Transverse colon (tissue), 4 donors: Measurements from ENCODE around the gene SCD5. TPM values are rescaled to one million over a fixed set of nuclear protein-coding genes. Genes with fewer than 3 reads are reported as not detected.
A peak's percentile ranks its signal among the peaks of the same experiment; 100 is the strongest.

Experiments used
- DNase-seq: peaks from one replicate; pipeline ENCODE4 v3.0.0-alpha.2; 2019
- H3K27ac ChIP-seq, 4 donors: fragments of 200-600 bp; sonication (generic); 2 replicates each; pipeline ENCODE4 v1.5.1; 2016 to 2018; ENCODE audit warnings: inconsistent platforms in 4 of 4
- H3K27me3 ChIP-seq: fragments of 200-600 bp; sonication (generic); 2 replicates; pipeline ENCODE4 v1.5.1; 2017; ENCODE audit warnings: inconsistent platforms
- H3K36me3 ChIP-seq, 4 donors: fragments of 200-600 bp; sonication (generic); 2 replicates each; pipeline ENCODE4 v1.5.1; 2017 to 2019; ENCODE audit warnings: inconsistent platforms in 4 of 4
- H3K4me1 ChIP-seq, 4 donors: fragments of 200-600 bp; sonication (generic); 2 replicates each; pipeline ENCODE4 v1.5.1; 2017 to 2020; ENCODE audit warnings: inconsistent platforms in 4 of 4
- H3K4me3 ChIP-seq, 4 donors: fragments of 200-600 bp; sonication (generic); 1 replicate in 1 of 4; 2 replicates in 3 of 4; pipeline versions ENCODE4 v1.5.1 to v1.6.1; 2017 to 2019; ENCODE audit warnings: inconsistent platforms in 4 of 4
- H3K9me3 ChIP-seq, 2 donors: fragments of 200-600 bp; sonication (generic); 2 replicates each; pipeline ENCODE4 v1.5.1; 2017 to 2019; ENCODE audit warnings: inconsistent platforms in 2 of 2
- CTCF ChIP-seq, 5 experiments: fragments of 200-600 bp in 3 of 5; fragments of 450-650 bp in 2 of 5; sonication (generic) in 3 of 5; IDR thresholded peaks; 1 replicate in 2 of 5; 2 replicates in 3 of 5; pipeline ENCODE4 v1.5.1; 2016 to 2017; ENCODE audit warnings: antibody characterized with exemption in 5 of 5, inconsistent platforms in 3 of 5, mild to moderate bottlenecking in 2 of 5, moderate library complexity in 1 of 5
- EP300 ChIP-seq: sonication (generic); formaldehyde crosslinking; IDR thresholded peaks from one replicate; pipeline ENCODE4 v1.6.1; 2017; ENCODE audit warnings: antibody characterized with exemption, low read depth
- POLR2A ChIP-seq: fragments of 450-650 bp; IDR thresholded peaks from one replicate; pipeline ENCODE4 v1.6.1; 2016; ENCODE audit warnings: antibody characterized with exemption, mild to moderate bottlenecking, moderate library complexity
- POLR2AphosphoS5 ChIP-seq, 3 donors: sonication (generic); formaldehyde crosslinking; IDR thresholded peaks; one replicate each; pipeline ENCODE4 v1.6.1; 2016; ENCODE audit warnings: antibody characterized with exemption in 3 of 3
- WGBS, 2 donors: methylation state at CpG; one replicate each; pipeline ENCODE4 v1.1.5; 2018; ENCODE audit warnings: low coverage in 1 of 2; 5-methylcytosine and 5-hydroxymethylcytosine counted together
- in situ Hi-C, 4 donors: fragments of 200-750 bp; cut with MboI; loops; one replicate each; pipeline versions ENCODE4 v1.15.0 to v1.15.1; 2017; ENCODE audit warnings: low sequenced_read_pairs in 3 of 4, low pct_ligation_motif_present in 1 of 4, low pct_unique_long_range_greater_than_20kb in 1 of 4
- intact Hi-C: fragments of 100-400 bp; cut with DNase I; formaldehyde crosslinking; loops from one replicate; pipeline ENCODE4 v1.15.1; 2023; ENCODE audit warnings: low total_unique reads
- total RNA-seq, 4 donors: library from RNA; depleted of rRNA; stranded (reverse); fragments of >200 nt; gene quantifications; one replicate each; pipeline ENCODE4 v1.1.0, GENCODE V29; 2016

The SCD5 gene
- total RNA-seq, 4 donors from 2014 or later: 1.5 to 7.5 (median 3.5) TPM

- Histone ChIP-seq H3K36me3 (no peaks in the 10 kb centered on the region), H3K4me3 (no peak overlapping the region), H3K4me1 (no peaks in the 10 kb centered on the region), H3K27me3 (no peaks in the 10 kb centered on the region), H3K9me3 (no peaks in the 10 kb centered on the region), H3K27ac (no peak overlapping the region)
- WGBS, 2 donors: 62 to 81% methylated on average over 10 to 22 of the region's 23 CpGs
- intact Hi-C loops: no loop called here
- peak; percentile 78 to 99 (median 95) for TF ChIP-seq CTCF (IDR thresholded peaks at IDR 0.05)
- TF ChIP-seq POLR2AphosphoS5 (IDR thresholded peaks at IDR 0.05): no peak
- peak; percentile 81 for DNase-seq
- in situ Hi-C loops: loop anchor here in 3 of 4 donors (5.0 to 10.0 kb wide), 2 partner anchors 272 to 275 kb away; no protein-coding TSS in a partner anchor
Measured at GRCh38 chr4:82739287-82740190, 59.1 kb downstream of the SCD5 start.

GRCh38 chr4:82737354-82737753 lies 61.2 kb downstream of the SCD5 start:
- Histone ChIP-seq H3K4me1 (no peaks in the 10 kb centered on the region), H3K4me3 (no peak overlapping the region), H3K36me3 (no peaks in the 10 kb centered on the region), H3K9me3 (no peaks in the 10 kb centered on the region), H3K27ac (no peak overlapping the region), H3K27me3 (no peaks in the 10 kb centered on the region)
- in situ Hi-C loops (loop anchor here in 3 of 4 donors (5.0 to 10.0 kb wide), 2 partner anchors 270 to 273 kb away; no protein-coding TSS in a partner anchor), intact Hi-C loops (no loop called here)
- DNase-seq: no peak
- no peak for TF ChIP-seq POLR2AphosphoS5 (IDR thresholded peaks at IDR 0.05)
- no peak for TF ChIP-seq EP300
- TF ChIP-seq CTCF (IDR thresholded peaks at IDR 0.05): no peak
- no peak for TF ChIP-seq POLR2A

- intact Hi-C loops: no loop called here
- 82 to 86% methylated on average over 2 to 7 of the region's 7 CpGs for WGBS, 2 donors
- H3K27ac ChIP-seq: no peak overlapping the region
Measured at GRCh38 chr4:82733636-82734035, 65.0 kb downstream of the SCD5 start.

More at GRCh38 chr4:82733636-82734035, 65.0 kb downstream of the SCD5 start:
- TF ChIP-seq POLR2AphosphoS5 (IDR thresholded peaks at IDR 0.05) (no peak), EP300 (no peak), CTCF (IDR thresholded peaks at IDR 0.05) (no peak), POLR2A (no peak)
- Histone ChIP-seq H3K4me3 (no peak overlapping the region), H3K36me3 (no peaks in the 10 kb centered on the region), H3K9me3 (no peaks in the 10 kb centered on the region), H3K4me1 (no peaks in the 10 kb centered on the region), H3K27me3 (no peaks in the 10 kb centered on the region)
- in situ Hi-C loops: loop anchor here in 2 of 4 donors (10.0 kb wide), 1 partner anchor 269 kb away; no protein-coding TSS in a partner anchor
- no peak for DNase-seq
